Activated naive CD8-positive, alpha-beta T cell (primary cell): ENCODE data around the gene RAB1B.

Experiments
- H3K27ac Mint-ChIP-seq: one replicate; pipeline ENCODE4 v1.8.0; 2021; ENCODE audit warnings: mixed read lengths
- H3K27me3 Mint-ChIP-seq: one replicate; pipeline ENCODE4 v1.8.0; 2021; ENCODE audit warnings: mixed read lengths
- H3K36me3 Mint-ChIP-seq: one replicate; pipeline ENCODE4 v1.8.0; 2021; ENCODE audit warnings: mixed read lengths
- H3K4me1 Mint-ChIP-seq: one replicate; pipeline ENCODE4 v1.8.0; 2021; ENCODE audit warnings: low read depth, mixed read lengths
- H3K4me3 Mint-ChIP-seq: one replicate; pipeline ENCODE4 v1.8.0; 2021; ENCODE audit warnings: mild to moderate bottlenecking, mixed read lengths
- H3K9me3 Mint-ChIP-seq: one replicate; pipeline ENCODE4 v1.8.0; 2021; ENCODE audit warnings: low read depth, mixed read lengths

The RAB1B gene

DNA sequence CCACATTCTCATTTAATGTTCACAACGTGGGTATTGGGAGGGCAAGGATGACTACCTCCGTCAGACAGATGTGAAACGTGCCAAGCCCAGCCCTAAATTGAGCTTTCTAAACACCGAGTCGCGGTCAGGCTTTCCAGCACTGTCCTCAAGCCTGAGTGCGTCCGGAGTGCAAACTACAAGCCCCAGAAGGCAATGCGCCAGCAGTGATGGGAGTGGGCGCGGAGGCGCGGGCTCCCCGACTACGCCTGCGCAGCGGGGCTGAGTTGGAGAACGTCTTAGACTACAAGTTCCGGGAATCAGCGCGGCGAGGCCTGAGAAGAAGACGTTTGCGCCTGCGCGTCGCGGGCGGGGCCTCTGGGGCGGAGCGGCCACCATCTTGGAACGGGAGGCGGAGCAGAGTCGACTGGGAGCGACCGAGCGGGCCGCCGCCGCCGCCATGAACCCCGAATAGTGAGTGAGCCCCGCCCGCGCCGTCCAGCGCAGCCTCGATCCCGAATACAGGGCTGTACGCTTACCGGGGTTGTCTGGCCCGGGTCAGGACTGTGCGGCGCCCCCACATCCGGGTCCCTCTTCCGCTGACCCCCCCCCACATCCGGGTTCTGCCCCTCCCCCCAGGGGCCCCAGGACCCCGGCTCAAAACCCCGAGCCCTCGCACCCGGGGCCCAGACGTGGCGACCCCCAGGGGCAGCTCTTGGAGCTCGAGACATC lies at the start of gene RAB1B:
TSS of gene RAB1B (plus strand) at position 396 of the 708 bp plus-strand sequence. CDS start at position 437, 41 bp downstream.
- H3K27ac Mint-ChIP-seq = peak within 1 kb of the TSS; percentile 97
- H3K36me3 Mint-ChIP-seq = no peaks in the 10 kb centered on the region
- H3K4me3 Mint-ChIP-seq = peak within 1 kb of the TSS; percentile 98
- H3K4me1 Mint-ChIP-seq = peaks cover 31% of the 10 kb centered on the region
- H3K27me3 Mint-ChIP-seq = no peaks in the 10 kb centered on the region
- H3K9me3 Mint-ChIP-seq = no peaks in the 10 kb centered on the region

DNA sequence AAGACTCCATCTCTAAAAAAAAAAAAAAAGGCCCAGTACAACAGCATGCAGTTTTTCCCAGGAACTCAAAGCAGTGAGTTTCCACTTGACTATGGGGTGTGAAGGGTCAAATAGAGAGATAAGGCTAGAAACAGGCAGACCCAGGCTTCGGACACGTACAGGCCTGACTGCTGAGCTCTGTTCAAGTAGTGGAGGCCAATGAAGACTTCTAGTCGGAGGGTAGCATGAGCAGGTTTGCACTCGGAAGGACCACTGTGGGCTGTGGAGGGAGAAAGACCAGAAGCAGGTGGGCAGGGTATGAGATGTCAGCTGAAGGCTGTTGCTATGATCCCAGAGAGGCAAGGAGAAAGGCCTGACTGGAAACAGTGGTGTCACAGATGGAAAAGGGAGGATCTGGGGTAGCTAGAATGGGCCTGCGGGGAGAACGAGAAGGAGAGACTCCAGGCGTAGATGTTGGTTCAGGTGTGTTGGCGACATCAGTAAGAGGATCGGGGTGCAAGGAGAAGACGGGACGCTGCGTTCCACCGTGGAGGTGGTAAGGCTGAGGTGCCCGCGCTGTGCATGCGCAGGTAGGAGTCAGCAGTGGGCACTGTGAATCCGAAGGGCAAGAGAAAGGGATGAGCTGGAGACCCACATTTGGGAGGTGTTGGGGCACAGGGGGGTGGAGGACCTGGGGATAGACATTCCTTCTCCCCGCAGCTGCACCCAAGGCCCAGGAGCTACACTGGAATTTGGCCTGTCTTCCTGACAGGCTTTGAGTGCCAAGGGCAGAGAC lies 49.4 kb upstream of the RAB1B start:
- Mint-ChIP-seq H3K27ac (peak overlapping the region; percentile 75), H3K4me1 (peaks cover 15% of the 10 kb centered on the region), H3K36me3 (no peaks in the 10 kb centered on the region), H3K4me3 (no peak overlapping the region), H3K9me3 (no peaks in the 10 kb centered on the region), H3K27me3 (no peaks in the 10 kb centered on the region)

DNA sequence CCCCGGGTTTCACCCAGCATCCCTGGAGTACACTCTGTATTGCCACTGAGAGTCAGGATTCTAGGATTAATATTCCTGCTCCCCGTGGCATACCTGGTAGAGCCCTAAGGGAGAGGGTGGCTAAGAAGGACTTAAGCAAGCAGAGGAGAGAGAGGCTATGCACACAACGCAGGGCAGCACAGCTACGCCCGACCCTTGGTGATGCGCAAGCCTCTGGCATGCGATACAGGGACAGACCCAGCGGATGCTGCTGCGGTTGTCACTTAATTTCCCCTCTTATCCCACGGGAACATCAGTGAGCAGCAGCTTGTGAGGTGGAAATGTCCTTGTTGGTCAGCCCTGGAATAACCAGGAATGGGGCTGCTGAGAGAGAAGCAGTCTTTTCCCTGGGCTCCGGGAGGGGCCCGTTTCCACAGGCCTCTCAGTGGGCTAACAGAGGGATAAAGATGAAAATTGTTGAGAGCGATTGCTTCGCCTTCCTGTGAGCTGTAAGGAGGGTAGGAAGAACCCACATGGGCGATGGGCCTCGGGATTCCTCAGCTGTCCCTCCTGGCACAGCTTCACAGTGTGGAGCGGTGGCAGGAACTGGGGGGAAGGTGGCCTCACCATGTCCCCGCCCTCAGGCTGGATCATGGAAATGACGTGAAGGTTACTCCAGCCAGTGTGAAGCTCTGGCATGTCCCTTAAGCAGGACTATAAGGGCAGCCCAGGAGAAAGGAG lies 48.4 kb upstream of the RAB1B start:
- no peaks in the 10 kb centered on the region for H3K36me3 Mint-ChIP-seq
- peaks cover 15% of the 10 kb centered on the region for H3K4me1 Mint-ChIP-seq
- no peaks in the 10 kb centered on the region for H3K27me3 Mint-ChIP-seq
- peak overlapping the region; percentile 64 for H3K27ac Mint-ChIP-seq
- H3K9me3 Mint-ChIP-seq = no peaks in the 10 kb centered on the region
- no peak overlapping the region for H3K4me3 Mint-ChIP-seq

DNA sequence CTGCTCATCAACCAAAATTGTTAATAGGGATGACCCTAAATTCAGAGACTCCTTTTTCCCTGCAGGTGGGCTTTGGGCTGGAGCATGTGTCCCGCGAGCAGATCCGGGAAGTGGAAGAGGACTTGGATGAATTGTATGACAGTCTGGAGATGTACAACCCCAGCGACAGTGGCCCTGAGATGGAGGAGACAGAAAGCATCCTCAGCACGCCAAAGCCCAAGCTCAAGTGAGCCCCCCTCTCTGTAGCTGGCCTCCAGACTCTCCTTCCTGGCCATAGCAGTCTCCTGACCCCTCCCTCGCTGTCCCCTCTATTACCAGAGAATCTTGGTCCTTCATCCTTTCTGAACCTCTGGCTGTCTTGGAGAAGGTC lies 47.9 kb upstream of the RAB1B start:
- Mint-ChIP-seq H3K4me1 (peaks cover 15% of the 10 kb centered on the region), H3K27me3 (no peaks in the 10 kb centered on the region), H3K4me3 (no peak overlapping the region), H3K9me3 (no peaks in the 10 kb centered on the region), H3K27ac (peak overlapping the region; percentile 64), H3K36me3 (no peaks in the 10 kb centered on the region)

DNA sequence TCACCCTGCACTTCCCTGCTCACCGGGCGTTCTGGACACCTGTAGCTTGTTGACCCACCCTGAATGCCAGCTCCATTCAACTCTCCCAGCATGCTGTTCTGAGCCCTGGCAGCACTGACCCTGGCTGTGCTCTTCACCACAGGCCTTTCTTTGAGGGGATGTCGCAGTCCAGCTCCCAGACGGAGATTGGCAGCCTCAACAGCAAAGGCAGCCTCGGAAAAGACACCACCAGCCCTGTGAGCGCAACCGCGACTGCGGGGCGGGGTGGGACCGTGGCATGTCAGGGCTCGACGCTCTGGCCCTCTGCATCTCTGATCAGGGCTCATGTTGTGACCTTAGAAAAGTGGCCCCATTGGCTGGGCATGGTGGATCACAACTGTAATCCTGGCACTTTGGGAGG lies 47.4 kb upstream of the RAB1B start:
- H3K36me3 Mint-ChIP-seq = no peaks in the 10 kb centered on the region
- peak overlapping the region; percentile 64 for H3K27ac Mint-ChIP-seq
- peaks cover 15% of the 10 kb centered on the region for H3K4me1 Mint-ChIP-seq
- no peaks in the 10 kb centered on the region for H3K27me3 Mint-ChIP-seq
- no peaks in the 10 kb centered on the region for H3K9me3 Mint-ChIP-seq
- no peak overlapping the region for H3K4me3 Mint-ChIP-seq

DNA sequence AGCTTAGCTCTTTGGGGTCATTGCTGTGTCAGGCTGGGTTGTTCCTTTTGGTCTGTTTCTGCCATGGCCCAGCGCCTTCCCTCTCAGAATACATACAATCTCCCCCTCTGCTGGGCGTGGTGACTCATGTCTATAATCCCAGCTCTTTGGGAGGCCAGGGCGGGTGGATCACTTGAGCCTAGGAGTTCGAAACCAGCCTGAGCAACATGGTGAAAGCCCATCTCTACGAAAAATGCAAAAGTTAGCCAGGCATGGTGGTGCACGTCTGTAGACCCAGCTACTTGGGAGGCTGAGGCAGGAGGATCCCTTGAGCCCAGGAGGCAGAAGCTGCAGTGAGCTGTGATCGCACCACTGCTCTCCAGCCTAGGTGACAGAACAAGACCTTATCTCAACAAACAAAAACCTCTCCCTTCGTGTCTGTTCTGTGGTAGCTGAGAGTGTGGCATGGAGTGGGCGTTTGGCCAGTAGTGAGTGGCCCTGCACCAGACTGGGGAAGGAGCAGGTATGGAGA lies 46.7 kb upstream of the RAB1B start:
- Mint-ChIP-seq H3K4me3 (no peak overlapping the region), H3K9me3 (no peaks in the 10 kb centered on the region), H3K36me3 (no peaks in the 10 kb centered on the region), H3K27me3 (no peaks in the 10 kb centered on the region), H3K27ac (peak overlapping the region; percentile 99), H3K4me1 (peaks cover 15% of the 10 kb centered on the region)

DNA sequence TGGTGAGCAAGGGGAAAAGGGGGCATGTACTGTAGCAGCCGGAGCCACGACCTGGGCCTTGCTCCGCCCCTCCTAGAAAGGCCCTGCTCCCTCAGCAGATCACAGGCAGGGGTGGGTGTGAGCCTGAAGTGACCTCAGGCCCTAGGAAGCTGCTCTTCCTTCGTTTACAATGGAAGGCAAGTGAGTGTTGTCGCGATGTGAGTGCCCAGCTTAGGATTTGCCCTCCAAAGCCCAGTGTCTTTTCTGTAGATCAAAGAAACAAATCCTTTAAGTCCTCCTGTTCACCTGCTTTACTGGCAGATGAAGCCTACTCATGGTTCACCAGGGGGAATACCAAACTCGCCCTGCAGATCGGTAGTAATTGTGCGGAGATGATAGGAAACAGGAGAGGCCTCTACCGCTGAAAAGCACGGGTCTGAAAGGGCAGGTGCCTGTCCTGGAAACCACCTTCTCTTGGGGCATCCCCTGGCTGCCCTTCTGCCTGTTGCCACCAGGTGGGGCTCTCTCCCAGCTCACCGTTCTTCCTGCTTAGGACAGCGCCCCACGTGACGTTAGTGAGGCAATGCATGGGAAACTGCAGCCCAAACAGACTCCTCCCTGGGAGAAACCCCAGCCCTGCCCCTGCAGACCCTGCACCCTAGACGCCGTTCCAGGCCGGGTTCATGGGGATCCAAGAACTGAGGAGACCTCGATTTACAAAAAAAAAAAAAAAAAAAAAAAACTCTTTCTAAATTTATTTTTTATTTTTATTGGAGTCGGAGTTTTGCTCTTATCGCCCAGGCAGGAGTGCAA lies 45.9 kb upstream of the RAB1B start:
- Mint-ChIP-seq H3K36me3 (no peaks in the 10 kb centered on the region), H3K4me3 (peak overlapping the region; percentile 72)

DNA sequence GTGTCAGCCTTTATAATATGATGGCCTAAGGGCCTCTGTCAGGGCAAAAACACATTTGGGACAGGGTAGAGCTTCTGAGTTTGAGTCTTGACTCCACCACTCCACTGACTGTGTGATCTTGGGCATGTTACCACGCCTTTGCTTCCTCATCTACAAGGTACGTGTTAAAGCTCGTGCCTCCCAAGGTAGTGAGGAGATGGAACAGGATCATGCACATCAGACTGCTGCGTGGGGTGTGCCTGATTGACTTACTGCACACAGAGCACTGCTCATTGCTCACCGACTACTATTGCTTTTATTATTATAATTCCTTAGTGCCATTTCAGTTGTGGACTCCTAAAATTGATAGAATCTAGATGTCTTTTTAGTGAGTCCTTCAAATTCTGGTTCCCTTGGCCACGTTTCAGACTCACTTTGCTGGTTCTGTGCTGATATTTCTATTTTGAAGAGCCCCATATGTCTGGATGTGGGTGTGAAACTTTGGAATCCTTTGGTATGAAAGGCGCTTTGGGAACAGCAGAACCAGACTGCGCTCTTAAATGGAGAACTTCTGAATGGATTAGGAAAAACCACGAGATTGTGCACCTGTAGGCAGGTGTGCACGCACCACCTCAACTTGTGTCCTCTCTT lies 44.1 kb upstream of the RAB1B start:
- Mint-ChIP-seq H3K4me3 (no peak overlapping the region), H3K27me3 (no peaks in the 10 kb centered on the region), H3K27ac (no peak overlapping the region), H3K4me1 (peaks cover 15% of the 10 kb centered on the region), H3K9me3 (no peaks in the 10 kb centered on the region), H3K36me3 (no peaks in the 10 kb centered on the region)

More for the DNA sequence above, 45.9 kb upstream of the RAB1B start:
- Mint-ChIP-seq H3K27me3 (no peaks in the 10 kb centered on the region), H3K27ac (peak overlapping the region; percentile 99), H3K4me1 (peaks cover 15% of the 10 kb centered on the region), H3K9me3 (no peaks in the 10 kb centered on the region)

DNA sequence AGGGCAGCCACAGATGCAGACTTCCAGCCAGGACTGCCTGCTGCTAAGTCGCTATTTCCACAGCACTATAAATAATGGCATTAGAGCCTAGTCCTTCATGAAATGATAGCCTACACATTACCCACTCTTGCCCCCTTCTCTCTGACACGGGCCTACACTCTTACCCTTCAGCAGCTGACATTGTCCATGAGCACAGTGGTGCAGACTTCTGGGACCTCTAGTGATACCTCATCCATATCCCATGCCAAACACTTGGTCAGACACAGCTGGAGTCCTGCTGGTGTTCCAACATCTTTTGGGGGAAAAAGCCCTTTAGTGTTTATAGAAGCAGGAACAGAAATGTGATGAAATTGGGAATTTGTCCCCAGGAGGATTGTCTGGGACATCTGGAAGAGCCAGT lies 43.4 kb upstream of the RAB1B start:
- Mint-ChIP-seq H3K36me3 (no peaks in the 10 kb centered on the region), H3K4me1 (peaks cover 15% of the 10 kb centered on the region), H3K4me3 (no peak overlapping the region), H3K27me3 (no peaks in the 10 kb centered on the region), H3K9me3 (no peaks in the 10 kb centered on the region), H3K27ac (no peak overlapping the region)

DNA sequence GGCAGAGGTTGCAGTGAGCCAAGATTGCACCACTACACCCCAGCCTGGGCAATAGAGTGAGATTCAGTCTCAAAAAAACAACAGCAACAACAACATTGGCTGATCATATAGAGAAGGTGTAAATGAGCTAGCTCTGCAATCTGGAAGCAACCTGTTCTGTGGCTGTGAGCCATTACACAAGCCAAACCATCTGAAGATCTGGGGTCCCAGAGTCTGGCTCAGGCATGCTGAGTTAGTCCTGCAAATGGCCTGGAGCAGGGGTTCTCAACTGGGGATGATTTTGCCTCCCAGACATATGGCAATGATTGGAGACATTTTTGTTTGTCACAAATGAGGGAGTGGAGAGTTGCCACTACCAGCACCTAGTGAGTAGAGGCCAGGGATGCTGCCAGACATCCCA lies 42.3 kb upstream of the RAB1B start:
- Mint-ChIP-seq H3K4me1 (peaks cover 15% of the 10 kb centered on the region), H3K4me3 (no peak overlapping the region), H3K36me3 (no peaks in the 10 kb centered on the region), H3K27ac (peak overlapping the region; percentile 54), H3K27me3 (no peaks in the 10 kb centered on the region), H3K9me3 (no peaks in the 10 kb centered on the region)

DNA sequence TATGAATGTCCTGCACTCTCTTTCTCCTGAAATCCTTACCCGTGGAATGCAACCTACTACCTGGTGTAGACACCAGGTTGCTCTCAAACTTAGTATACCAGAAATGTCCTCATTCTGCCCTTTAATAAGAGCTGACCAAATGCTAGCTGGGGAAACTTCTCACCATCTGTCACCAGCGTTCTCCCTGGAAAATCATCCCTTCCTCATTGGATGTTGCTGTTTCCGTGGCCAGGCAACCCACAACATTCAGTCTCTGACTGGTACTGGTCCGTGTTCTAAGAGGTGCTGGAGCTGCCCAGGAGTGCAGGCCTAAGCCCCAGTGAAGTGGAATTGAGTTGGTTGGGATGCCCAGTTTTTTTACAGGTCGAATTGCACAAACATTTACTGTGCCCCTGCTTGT lies 40.7 kb upstream of the RAB1B start:
- H3K4me1 Mint-ChIP-seq = peaks cover 3% of the 10 kb centered on the region
- no peaks in the 10 kb centered on the region for H3K27me3 Mint-ChIP-seq
- H3K9me3 Mint-ChIP-seq = no peaks in the 10 kb centered on the region
- H3K27ac Mint-ChIP-seq = no peak overlapping the region
- no peak overlapping the region for H3K4me3 Mint-ChIP-seq
- H3K36me3 Mint-ChIP-seq = no peaks in the 10 kb centered on the region

DNA sequence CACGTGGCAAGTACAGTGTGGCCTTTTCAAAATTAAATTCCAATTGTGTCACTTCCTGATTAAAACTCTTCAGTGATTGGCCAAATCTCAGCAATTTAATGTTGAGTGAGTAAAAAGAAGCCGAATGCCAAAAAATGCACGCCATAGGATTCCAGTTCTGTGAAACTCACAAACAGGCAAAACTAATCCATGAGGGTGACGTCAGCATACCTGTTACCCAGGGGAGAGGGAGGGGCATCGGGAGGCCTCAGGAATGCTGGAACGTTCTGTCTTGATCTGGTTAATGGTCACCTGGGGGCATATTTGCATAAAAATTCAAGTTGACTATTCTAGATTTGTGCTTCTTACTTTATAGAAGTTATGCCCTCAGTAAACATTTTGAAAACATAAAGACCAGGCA lies 39.9 kb upstream of the RAB1B start:
- H3K4me3 Mint-ChIP-seq = no peak overlapping the region
- H3K4me1 Mint-ChIP-seq = no peaks in the 10 kb centered on the region
- H3K27ac Mint-ChIP-seq = no peak overlapping the region
- H3K27me3 Mint-ChIP-seq = no peaks in the 10 kb centered on the region
- H3K36me3 Mint-ChIP-seq = no peaks in the 10 kb centered on the region
- no peaks in the 10 kb centered on the region for H3K9me3 Mint-ChIP-seq

DNA sequence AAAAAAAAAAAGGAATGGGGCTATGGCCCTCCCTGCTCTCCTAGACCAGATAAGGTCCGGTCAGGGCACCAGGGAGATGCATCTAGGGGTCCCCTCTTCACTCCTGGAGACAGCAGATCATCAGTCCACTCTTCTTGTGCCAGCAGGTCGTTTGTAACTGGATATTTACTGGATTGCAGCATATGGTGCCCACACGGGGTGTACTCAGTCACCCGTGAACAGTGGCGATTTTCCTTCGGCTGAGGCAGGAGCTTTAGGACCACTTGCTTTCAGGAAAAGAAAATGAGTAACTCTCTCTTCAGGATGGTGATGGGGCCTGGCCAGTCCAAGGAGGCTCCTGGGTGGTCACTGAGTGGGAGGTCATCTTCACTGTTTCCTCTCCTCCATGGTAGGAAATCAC lies 38.3 kb upstream of the RAB1B start:
- H3K4me1 Mint-ChIP-seq = no peaks in the 10 kb centered on the region
- no peaks in the 10 kb centered on the region for H3K27me3 Mint-ChIP-seq
- H3K9me3 Mint-ChIP-seq = no peaks in the 10 kb centered on the region
- no peak overlapping the region for H3K27ac Mint-ChIP-seq
- H3K36me3 Mint-ChIP-seq = peaks cover 3% of the 10 kb centered on the region
- H3K4me3 Mint-ChIP-seq = no peak overlapping the region

DNA sequence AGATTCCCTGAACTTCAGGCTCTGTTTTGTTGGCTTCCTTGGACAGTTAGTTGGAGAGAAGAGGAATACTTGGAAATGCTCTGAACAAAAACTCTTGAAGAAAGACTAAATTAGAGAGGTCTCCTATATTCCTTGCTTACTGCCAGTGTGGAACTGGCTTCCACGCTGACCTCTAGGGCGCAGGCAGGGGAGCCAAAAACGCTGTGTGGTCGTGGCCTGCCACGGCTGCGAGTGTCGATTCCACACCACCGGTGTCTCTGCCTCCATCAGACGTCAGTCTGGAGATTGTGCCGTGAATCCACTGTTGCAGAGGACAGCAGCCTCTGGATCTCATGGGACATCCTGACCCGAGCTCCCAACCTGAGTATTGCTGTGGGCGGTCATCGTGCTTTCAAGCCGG lies 37.5 kb upstream of the RAB1B start:
- no peaks in the 10 kb centered on the region for H3K27me3 Mint-ChIP-seq
- H3K9me3 Mint-ChIP-seq = no peaks in the 10 kb centered on the region
- no peak overlapping the region for H3K27ac Mint-ChIP-seq
- H3K4me1 Mint-ChIP-seq = no peaks in the 10 kb centered on the region
- H3K36me3 Mint-ChIP-seq = peaks cover 3% of the 10 kb centered on the region
- no peak overlapping the region for H3K4me3 Mint-ChIP-seq
